Measurements from ENCODE around the gene GRID1. TPM values are rescaled to one million over a fixed set of nuclear protein-coding genes. Genes with fewer than 3 reads are reported as not detected.

The GRID1 gene
- total and polyA plus RNA-seq, 11 donors, result 0.69 to 3.4 (median 1.6) TPM

GRCh38 chr10:86169506-86170254, 196.9 kb downstream of the GRID1 start:
- 85 to 90% (median 86%) methylated on average over 5 to 10 of the region's 10 CpGs for WGBS, 4 donors
- no peak overlapping the region for H3K27ac ChIP-seq
- no peak for TF ChIP-seq CTCF (IDR thresholded peaks at IDR 0.05)
- TF ChIP-seq POLR2A (IDR thresholded peaks at IDR 0.05), result no peak
- H3K4me1 ChIP-seq, result no peaks in the 10 kb centered on the region
- H3K9me3 ChIP-seq, result no peaks in the 10 kb centered on the region
- H3K4me3 ChIP-seq, result no peak overlapping the region
- no peak for DNase-seq
- H3K27me3 ChIP-seq, result no peaks in the 10 kb centered on the region
- H3K36me3 ChIP-seq, result no peaks in the 10 kb centered on the region
- intact Hi-C loops (cut with DNase I), result no loop called here
- no peak for ATAC-seq

- Histone ChIP-seq H3K4me1 (no peaks in the 10 kb centered on the region), H3K27ac (no peak overlapping the region), H3K36me3 (no peaks in the 10 kb centered on the region), H3K27me3 (no peaks in the 10 kb centered on the region), H3K4me3 (no peak overlapping the region), H3K9me3 (no peaks in the 10 kb centered on the region)
- intact Hi-C loops (cut with DNase I), result no loop called here
- ATAC-seq, result no peak
- DNase-seq, result no peak
- 91 to 95% (median 93%) methylated on average over 4 of the region's 4 CpGs for WGBS, 4 donors
- TF ChIP-seq CTCF (IDR thresholded peaks at IDR 0.05) (no peak), POLR2A (IDR thresholded peaks at IDR 0.05) (no peak)
These were observed 197.5 kb downstream of the GRID1 start for GRCh38 chr10:86169066-86169465.

GRCh38 chr10:86168256-86168655, 198.3 kb downstream of the GRID1 start:
- TF ChIP-seq CTCF (IDR thresholded peaks at IDR 0.05) (no peak), POLR2A (IDR thresholded peaks at IDR 0.05) (no peak)
- Histone ChIP-seq H3K4me1 (no peaks in the 10 kb centered on the region), H3K9me3 (no peaks in the 10 kb centered on the region), H3K27ac (no peak overlapping the region), H3K4me3 (no peak overlapping the region), H3K36me3 (no peaks in the 10 kb centered on the region), H3K27me3 (no peaks in the 10 kb centered on the region)
- intact Hi-C loops (cut with DNase I), result no loop called here
- no peak for ATAC-seq
- DNase-seq, result no peak
- 60 to 77% (median 68%) methylated on average over 1 to 7 of the region's 7 CpGs for WGBS, 4 donors

- no peak for DNase-seq
- Histone ChIP-seq H3K4me1 (no peaks in the 10 kb centered on the region), H3K27ac (no peak overlapping the region), H3K36me3 (no peaks in the 10 kb centered on the region), H3K4me3 (no peak overlapping the region), H3K9me3 (no peaks in the 10 kb centered on the region), H3K27me3 (no peaks in the 10 kb centered on the region)
- 79 to 89% (median 87%) methylated on average over 4 of the region's 4 CpGs for WGBS, 4 donors
- intact Hi-C loops (cut with DNase I), result no loop called here
- TF ChIP-seq POLR2A (IDR thresholded peaks at IDR 0.05) (no peak), CTCF (IDR thresholded peaks at IDR 0.05) (no peak)
- no peak for ATAC-seq
These were observed 198.8 kb downstream of the GRID1 start for GRCh38 chr10:86167762-86168128.
